SU-DHL-6 (cell line): ENCODE data around the gene SIK3.

Source experiments
- CTCF ChIP-seq: fragments of 200-600 bp; sonication (generic); IDR thresholded peaks from one replicate; pipeline ENCODE4 v1.5.1; 2017; ENCODE audit warnings: antibody characterized with exemption, mild to moderate bottlenecking, low read length, moderate library complexity; ENCODE audit not compliant: insufficient read depth, poor library complexity, severe bottlenecking
- EZH2phosphoT487 ChIP-seq: fragments of 200-600 bp; sonication (generic), shearing (Covaris generic); conservative IDR thresholded peaks from 2 replicates; pipeline ENCODE4 v1.6.1; 2018; ENCODE audit warnings: mild to moderate bottlenecking, antibody characterized with exemption, low read length, moderate library complexity, mixed read lengths

GRCh38 chr11:116963813-116964212 is 134.4 kb downstream of the SIK3 start:
- TF ChIP-seq CTCF: no peak
- no peak for TF ChIP-seq EZH2phosphoT487
